ENCODE measurements around the gene IHH.

IHH gene

DNA sequence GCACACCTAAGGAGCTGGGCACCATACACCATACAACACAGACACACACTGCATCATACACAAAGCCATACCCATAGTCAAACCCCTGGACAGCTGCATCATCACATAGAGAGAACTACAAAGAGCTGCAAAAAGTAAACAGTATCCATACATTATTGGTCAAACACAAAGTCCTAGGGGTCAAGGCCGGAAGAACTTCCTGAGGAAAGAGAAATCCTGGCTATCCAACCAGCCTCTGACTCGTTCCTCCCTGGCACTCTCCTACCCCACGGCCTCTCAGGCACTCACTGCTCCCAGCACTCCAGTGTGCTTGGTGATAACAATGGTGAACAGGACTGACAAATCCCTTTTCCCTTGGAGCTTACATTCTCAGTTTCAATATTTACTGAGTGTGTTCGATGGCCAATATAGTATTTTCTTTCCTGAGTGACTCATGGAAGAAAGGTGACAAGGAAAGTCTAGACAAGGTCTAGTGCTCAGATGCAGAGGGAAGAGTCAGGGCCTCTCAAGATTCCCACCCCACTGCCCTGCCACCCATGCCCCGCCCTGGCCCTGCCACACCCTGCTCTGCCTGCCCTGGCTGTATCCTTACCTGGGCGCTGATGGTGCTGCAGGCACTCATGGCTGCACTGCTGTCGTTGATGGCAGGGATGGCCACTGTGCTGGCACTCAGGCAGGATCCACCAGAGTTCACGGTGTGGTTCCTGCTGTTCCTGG lies 22.8 kb downstream of the IHH start:
- no peak for DNase-seq

DNA sequence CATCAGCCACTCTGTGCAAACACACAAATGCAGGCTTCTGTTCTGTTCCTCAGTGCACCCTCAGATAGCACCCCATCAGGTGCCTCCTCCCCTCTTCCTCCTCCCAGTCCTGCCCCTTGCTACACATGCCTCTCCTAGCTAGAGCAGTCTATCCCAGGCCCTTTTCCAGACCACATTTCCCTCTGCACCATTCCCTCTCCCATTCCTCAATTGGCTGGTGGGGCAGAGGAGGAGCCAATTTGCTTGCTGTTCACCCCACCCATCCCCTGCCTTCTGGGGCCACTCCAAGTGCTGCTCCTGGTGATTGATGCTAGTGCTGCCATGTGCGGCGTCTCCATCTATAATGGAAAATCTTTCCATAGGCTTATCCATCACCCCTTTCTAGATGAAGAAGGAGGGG lies 24.8 kb downstream of the IHH start:
- no peak for DNase-seq

DNA sequence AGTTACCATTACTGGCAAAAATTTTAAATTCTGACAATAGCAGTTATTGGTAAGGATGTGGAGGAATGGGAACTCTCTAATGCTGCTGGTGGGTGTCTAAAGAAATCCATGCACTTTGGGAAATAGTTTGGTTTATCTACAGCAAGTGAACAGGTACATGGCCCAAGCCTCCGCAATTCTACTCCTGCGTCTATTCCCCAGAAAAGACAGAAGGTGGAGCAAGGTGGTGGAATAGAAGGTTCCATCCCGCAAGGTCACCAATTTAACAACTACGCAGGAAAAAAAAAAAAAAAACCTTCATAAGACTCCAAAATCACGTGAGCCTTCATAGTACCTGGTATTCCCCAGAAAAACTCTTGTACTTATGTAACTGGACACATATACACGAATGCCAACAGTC lies 25.9 kb downstream of the IHH start:
- no peak for DNase-seq

DNA sequence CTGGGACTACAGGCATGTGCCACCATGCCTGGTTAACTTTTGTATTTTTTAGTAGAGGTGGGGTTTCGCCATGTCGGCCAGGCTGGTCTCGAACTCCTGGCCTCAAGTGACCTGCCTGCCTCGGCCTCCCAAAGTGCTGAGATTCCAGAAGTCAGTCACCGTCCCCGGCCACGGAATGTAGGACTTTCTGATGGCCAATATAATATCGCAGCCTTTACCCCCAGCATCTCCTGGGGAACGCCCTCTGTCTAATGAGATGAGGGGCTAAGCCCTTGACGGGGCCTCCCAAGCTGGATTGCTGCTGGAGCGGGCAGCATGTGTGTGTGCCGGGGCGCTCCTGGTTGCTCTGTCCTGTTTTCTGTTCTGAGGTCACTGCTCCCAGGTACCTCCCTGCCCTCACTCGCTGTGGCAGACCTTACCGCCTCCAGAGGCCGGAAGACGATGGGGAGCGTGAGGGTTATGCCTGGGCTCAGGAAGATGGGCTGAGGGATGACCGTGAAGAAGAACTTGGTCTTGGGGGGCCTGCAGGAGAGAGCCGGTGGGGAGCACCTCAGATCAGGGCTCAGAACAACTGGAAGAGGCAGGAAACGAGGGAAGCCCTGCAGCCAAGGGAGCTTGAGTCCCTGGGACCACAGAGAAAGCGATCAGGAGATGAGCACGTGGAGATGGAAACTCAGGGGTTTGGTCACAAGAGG lies 28.5 kb downstream of the IHH start:
- DNase-seq: no peak

DNA sequence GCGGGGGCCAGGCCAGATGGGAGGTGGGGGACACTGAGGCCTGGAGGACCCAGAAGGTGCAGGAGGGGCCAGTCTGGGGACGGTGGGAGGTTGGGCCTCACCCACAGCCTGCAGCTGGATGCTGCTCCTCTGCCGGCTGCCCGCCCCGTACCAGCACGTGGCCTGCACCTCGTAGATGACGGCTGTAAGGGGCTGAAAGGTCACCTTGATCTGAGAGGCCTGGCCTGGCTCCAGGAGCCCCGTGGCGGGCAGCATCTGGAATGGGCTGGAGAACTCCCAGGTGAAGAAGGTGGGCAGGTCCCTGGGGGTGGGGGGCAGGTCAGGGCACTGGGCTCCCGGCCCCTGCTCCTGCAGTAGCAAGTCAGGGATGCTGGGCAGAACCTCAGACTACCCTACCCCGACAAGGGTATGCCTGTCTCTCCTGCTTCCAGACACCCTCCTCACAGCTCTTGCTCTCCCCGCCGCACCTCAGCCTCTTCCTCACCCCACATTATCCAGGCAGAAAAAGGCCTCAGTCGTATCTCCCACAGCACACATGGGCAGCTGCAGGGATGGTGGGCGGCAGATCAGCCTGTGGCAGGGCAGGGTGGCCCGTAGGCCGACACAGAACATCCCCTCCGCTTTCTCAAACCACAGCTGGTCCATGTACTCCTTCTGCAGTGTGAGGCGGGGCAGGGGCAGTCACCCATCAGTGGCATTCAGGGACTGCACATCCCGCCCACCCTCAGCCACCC lies 29.5 kb downstream of the IHH start:
- no peak for DNase-seq

DNA sequence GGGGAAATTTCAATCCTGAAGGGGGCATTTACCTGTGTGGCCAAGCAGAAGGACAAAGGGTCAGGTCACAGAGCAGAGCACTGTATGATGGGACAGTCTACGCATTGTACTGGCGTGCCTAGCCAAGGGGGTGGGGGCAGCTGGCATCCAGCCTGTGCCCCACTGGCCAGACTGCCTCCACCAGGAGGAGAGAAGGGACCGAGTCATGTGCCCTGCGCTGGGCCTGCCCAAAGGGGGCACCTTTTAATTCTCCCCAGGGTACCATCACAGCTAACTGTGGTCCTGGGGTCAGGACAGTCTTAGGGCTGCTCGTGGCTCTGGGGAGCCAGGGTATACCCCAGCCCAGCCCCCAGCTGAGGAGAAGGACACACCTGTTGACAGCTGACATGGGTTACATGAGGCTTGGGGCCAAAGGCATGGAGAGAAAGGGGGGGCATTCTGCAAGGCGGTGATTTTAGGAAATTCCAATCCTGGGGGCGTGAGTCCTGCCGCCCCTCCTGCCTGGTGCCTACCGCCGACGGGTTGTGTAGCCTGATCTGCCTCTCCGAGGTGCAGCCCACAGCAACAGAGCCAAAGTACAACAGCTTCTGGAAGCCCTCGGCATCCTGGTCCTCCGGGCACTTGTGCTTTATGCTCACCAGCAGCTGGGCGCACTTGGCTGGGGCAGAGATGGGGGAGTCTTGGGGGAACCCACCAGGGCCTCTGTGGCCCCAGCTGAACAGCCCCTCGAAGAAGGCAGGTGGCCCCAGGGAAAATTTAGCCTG lies 30.4 kb downstream of the IHH start:
- DNase-seq: no peak

DNA sequence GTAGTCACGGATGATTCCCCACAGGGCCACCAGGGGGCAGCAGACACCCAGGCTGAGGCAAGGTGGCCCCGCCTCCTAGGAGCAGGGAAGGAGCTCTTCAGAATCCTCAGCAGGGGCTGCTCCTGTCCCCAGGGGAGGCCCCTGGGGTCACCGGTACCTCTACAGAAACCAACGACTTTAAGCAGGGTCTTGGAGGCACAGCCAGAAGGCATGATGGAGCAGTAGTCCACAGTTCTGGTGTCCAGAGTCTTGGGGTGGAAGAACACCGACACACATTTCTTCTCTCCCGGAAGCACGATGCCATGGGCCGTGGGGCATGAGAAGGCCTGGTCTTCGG lies 30.9 kb downstream of the IHH start:
- DNase-seq: peak; percentile 82

DNA sequence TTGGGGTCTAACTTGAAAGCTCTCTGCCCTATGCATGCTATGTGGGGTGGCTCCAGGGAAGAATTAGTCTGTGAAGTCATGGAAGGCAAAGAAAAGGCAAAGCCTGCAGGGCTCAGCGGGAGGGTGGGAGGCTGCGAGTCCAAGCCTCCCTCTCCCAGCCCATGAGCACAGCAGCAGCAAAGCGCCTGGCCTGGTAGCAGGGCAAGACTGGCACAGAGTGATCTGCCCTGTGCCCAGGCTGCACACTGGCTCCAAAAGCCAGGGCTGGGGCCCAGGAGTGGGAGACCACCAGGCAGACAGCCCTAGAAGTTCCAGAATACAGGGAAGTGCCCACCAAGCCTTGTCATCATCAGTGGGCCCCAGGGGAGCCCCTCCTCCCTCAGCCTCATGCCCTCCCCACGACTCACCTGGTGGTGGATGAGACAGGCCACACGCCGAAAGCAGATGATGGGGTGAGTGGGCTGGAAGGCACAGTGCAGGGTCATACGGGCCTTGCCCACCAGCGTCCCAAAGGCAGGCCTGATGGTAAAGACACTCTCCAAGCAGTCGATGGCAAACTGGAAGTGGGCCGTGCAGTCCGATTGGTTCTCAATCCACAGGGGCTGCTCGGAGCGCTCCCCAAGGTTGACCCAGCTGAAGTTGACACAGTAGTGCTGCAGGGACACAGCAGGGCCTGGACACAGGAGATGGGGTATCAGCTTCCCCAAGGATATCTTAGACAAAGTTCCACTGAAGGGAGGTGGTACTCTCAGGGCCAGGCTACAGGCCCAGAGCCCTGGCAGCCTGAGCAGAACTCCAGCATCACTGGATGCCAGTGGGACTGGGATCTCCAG lies 31.5 kb downstream of the IHH start:
- no peak for DNase-seq

DNA sequence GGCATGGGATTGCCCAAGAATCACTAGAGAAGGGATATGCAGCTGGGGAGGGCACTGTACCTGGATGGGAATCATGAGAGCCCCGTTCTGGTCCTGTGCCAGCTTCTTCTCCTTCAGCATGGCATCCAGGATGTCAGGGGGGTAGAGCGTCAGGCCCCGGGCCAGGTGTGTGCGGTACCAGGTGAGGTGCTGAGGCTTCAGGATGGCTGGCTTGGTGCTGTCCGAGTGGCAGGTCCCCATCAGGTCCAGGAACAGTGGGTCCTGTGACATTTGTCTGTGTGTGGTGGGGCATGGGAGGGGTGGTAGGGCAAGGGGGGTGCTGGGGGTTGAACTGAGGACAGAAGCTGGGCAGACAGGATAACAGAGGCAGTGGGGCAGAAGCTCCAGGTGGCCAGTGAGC lies 32.6 kb downstream of the IHH start:
- no peak for DNase-seq

DNA sequence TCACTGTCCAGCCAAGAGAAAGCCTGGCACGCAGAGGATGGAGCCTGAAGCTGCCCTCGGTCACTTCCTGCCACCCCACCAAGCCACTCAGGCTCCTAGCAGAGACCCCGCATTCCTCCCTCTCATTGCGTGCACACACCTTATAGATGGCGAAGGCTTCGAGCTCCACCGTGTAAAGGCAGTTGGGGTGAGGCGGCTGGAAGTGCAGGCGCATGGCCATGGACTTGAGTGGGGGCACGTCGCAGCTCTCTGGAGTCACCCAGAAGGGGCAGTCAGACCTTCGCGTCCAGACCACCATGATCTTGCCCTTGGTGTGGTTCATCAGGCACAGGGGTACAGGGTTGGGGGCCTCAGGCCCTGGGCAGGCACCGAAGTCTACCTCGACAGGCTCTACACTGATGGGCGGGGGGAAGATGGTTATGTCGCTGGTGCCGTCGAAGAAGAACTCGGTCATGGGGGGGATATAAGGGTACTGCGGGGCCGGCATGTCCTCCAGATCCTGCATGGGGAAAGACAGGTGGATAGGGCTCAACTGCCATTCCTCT lies 33.1 kb downstream of the IHH start:
- no peak for DNase-seq

DNA sequence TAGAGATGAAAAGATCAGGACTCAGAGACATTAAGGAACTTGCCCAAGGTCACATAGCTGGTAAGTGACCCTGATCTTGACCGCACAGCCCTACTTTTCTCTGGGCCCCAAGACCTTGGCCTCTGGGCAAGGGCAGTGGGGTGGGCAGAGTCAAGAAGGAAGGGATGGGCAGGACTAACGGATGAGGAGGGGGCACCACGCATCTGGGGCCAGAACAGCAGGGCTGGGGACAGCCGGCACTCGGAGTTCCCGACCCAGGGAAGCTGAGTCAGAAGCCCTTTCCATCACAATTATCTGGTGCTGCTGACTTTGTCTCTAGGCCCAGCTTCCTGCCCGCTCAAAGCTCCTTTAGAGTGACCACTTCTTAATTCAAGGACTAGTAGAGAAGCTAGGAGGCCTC lies 33.8 kb downstream of the IHH start:
- DNase-seq: no peak

DNA sequence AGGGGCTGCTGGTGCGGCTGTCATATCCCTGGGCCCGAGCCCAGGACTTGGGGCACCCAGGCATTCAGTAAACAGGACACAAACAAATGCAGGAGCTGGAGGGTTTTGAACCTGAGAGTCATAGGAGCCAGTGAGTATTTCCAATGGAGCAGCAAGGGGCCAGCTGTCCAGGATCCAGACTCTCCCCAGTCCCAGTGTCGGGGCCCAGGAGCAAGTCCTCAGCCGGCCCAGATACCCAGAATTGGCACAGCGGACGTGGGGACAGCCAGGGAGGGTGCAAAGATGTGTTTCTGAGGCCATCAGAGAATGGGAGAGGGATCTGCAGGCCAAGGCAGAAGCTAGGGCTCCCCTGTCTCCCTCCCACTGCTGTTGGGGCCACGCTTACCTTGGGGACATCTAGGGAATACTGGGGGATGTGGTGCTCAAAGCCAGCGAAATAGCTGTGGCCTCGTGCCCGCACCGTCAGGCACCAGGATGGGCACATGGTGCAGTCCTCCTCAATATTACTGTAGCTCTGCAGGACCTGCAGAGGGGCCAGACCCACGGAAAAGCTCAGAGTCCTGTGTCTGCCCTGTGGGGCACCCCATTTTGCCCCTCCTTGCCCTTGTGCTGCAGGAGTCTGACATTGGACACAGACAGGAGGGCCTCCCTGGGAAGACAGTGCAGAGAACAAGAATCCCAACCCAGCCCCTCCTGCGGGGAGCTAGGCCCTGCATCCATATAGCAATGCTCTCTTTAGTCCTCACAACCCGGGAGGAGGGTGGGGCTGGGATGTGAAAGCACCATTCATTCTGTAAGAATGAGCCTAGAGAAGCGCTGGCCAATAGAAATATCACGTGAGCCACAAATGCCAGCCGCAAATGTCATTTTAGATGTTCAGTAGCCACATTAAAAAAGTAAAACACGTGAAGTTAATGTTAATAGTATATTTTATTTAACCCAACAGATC lies 34.8 kb downstream of the IHH start:
- no peak for DNase-seq

DNA sequence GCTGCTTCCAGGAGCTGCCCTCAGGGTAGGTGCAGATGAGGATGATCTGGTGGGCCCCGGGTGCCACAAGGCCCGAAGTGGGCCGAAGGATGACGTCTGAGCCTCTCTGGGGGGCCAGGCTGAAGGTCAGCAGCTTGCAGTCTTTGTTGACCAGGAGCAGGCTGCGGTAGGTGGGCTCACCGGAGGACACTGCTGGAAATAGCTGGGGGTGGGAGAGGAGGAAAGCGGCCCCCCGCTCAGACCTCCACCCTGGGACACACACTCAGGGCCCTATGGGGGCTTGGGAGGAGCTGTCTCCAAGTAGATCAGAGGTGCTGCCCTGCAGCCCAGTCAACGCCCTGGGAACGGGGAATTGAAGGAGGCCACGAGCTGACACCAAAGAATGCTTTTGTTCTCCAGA lies 36.7 kb downstream of the IHH start:
- DNase-seq: no peak

DNA sequence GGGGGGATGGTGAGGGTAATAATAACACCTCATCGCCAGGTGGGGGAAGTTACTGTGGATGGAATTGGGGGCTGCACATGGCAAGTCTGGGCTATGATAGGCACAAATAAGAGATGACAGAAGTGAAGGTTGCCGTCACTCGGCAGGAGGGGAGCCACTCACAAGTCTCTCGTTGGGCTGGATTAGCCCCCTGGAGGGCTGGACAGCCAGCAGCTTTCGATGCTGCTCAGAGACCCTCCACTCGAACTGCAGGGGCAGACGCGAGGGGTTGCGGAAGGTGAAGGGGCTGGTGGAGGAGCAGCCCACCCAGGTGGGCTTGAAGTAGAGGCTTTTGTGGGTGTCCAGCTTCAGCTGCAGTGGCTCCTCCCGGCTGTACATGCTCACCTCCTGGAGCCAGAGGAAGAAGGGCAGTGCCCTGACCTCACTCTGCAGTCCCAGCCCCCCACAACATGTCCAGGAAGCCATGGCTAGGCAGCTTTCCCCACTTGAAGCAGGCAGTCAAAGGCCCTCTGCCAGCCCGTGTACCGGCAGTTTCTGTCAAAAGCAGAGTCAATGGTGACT lies 37.6 kb downstream of the IHH start:
- DNase-seq: no peak

DNA sequence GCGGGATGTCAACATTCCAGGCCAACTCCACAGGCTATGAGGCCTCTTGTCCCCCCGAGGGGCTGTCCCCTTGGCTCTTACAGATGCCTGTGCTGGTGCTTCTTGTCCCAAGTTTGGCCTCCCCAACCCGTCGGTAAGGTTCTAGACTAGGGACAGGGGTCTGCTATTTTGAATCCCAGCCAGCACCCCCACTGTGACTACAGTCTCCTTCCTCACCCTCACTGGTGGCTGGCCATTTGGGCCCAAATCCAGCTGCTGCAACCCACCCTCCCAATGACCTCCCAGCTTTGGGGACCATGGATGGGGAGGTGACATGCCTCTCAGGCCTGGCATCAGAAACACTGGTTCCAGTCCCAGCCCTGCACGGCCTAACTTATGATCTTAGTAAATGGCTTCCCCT lies 38.1 kb downstream of the IHH start:
- DNase-seq: no peak

DNA sequence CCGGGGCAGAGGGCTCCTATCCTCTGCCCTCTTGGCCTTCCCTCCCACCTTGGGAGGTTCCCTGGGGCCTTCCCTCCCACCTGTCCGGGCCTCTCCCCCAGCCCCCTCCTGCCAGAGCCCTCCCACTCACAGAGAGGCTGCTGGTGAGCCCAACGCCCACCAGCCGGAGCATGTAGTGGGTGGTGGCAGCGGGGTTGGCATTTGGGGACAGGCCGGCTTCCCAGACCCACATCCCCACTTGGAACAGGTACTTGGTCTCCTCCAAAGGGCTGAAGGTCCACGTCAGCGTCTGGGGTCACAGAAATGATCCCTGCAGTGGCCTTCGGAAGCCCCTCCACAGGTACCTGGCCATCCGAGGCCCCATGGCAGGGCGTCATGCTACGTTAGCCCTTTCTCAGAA lies 38.7 kb downstream of the IHH start:
- no peak for DNase-seq

DNA sequence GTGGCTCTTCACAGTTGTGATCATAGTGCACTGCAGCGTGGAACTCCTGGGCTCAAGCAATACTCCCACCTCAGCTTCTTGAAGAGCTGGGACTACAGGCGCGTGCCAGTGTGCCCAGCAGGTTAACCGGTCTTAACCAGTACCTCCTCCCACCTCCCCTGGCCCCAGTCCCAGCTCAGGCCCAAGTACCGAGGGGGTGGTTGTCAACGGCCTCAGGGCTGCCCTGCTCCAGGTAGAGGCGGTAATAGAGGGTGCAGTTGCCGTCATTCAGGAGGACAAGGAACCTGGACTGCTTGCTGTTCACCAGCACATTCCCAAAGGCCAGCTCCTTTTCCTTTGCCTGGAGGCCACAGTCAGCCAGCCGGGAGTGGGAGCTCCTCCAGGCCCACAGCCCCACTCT lies 39.1 kb downstream of the IHH start:
- DNase-seq: no peak

DNA sequence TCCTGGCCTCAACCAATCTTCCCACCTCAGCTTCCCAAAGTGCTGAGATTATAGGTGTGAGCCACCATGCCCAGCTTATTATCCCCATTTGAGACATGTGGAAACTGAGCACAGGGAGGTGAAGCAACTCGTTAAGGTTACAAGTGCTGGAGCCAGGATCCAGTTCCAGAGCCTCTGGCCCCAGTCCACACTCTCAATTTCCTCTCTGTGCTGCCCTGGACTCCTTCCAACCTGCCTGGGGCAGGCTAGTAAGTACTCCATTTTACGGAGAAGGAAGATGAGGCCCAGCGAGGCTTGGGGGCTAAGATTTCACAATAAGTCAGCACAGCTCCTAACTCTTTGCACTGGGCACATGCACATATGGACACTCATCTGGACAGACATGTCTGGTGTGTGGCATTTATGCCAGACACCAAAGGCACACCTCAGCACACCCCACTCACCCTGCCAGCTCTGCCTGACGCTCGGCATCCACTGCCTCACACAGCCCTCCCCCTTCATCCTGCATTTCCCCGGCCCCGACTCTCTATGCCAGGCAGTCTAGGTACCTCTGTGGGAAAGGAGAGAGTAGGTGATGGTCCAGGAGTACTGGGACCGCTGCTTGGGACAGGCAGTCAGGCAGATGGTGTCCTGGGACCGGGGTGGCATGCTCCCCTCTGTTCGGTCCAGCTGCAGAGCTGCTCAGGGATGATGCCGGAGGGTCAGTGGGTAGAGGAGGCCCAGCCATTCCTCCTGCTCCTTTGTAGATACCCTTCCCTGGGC lies 39.9 kb downstream of the IHH start:
- no peak for DNase-seq

DNA sequence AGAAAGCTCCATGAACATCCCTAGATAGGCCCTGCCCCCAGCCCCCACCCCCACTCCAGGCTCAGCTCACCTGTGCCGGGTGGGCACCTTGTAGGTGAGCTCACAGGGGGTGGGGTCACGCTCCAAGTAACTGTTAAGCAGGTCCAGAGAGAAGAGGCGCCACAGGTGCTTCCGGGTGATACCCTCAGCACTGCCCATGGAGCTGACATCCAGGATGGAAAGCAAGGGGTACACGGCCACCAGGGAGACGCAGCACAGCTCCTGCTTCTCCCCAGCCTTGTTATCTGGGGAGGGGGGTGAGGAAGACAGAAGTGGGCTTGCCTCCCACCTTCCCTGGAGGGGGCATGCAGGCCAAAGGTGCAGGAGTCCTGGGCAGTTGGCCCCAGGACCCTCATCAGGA lies 41.3 kb downstream of the IHH start:
- DNase-seq: no peak

DNA sequence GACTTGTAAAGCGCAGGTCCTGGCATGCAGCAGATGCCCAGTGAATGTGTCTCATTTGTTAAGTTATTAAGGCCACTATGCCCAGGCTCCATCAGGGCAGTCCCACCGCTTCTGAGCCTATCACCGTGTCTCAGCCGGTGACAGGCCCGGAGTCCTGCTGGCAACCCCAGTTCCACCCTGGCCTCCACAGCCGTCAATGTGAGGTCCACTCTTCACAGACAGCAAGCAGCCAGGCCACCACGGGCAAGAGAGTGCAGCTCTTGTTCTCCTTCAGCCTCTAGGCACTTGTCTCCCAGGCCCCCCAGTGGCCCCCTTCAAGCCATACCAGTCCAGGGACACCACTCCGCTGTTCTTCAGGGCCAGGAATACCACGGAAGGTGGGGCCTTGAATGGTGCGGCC lies 42.0 kb downstream of the IHH start:
- DNase-seq: no peak
